Esophagus (tissue), 2 donors: ENCODE measurements around the gene M1AP. TPM values are rescaled to one million over a fixed set of nuclear protein-coding genes. Genes with fewer than 3 reads are reported as not detected.
"Not testable (repeated sequence)": the region's sequence is repeated elsewhere in the genome, so short reads cannot be mapped to it uniquely, and the experiment has no call there.

ENCODE experiments used
- H3K27ac ChIP-seq, 2 donors: one replicate each; pipeline ENCODE4 v1.5.1; 2013; ENCODE audit warnings: low read depth in 2 of 2, mild to moderate bottlenecking in 2 of 2, inconsistent platforms in 1 of 2, low read length in 1 of 2, moderate library complexity in 1 of 2
- H3K27me3 ChIP-seq, 2 donors: one replicate each; pipeline ENCODE4 v1.6.1; 2013; ENCODE audit warnings: low read length in 2 of 2, control low read depth in 1 of 2, mild to moderate bottlenecking in 1 of 2; ENCODE audit not compliant: insufficient read depth in 2 of 2, control insufficient read depth in 1 of 2
- H3K36me3 ChIP-seq, 2 donors: one replicate each; pipeline ENCODE4 v1.6.1; 2013; ENCODE audit warnings: low read length in 1 of 2; ENCODE audit not compliant: control insufficient read depth in 2 of 2, insufficient read depth in 2 of 2
- H3K4me1 ChIP-seq, 2 donors: one replicate each; pipeline ENCODE4 v1.6.1; 2013; ENCODE audit warnings: low read length in 1 of 2; ENCODE audit not compliant: control insufficient read depth in 2 of 2, insufficient read depth in 2 of 2
- H3K4me3 ChIP-seq, 2 donors: one replicate each; pipeline ENCODE4 v1.5.1; 2013; ENCODE audit warnings: low read length in 2 of 2, mild to moderate bottlenecking in 2 of 2, low read depth in 1 of 2, moderate library complexity in 1 of 2
- H3K9me3 ChIP-seq, 2 donors: one replicate each; pipeline ENCODE4 v1.6.1; 2013; ENCODE audit warnings: mild to moderate bottlenecking in 2 of 2, low read depth in 1 of 2, low read length in 1 of 2, moderate library complexity in 1 of 2; ENCODE audit not compliant: control insufficient read depth in 2 of 2, insufficient read depth in 1 of 2
- WGBS, 2 donors: extraction: QIAGEN DNeasy Blood & Tissue Kit; methylation state at CpG; one replicate each; pipeline ENCODE4 v1.1.7; 2013; 5-methylcytosine and 5-hydroxymethylcytosine counted together
- polyA plus RNA-seq, 2 donors: library from polyadenylated mRNA; stranded (reverse); fragments of 200-250 nt; gene quantifications; one replicate each; pipeline ENCODE4 v1.2.3, GENCODE V29; 2013
- donor health status: healthy with polysubstance abuse.
- donor health status: Bipolar disorder and iron deficiency.

Gene M1AP
- polyA plus RNA-seq, 2 donors: 0.04 to 0.10 TPM

DNA sequence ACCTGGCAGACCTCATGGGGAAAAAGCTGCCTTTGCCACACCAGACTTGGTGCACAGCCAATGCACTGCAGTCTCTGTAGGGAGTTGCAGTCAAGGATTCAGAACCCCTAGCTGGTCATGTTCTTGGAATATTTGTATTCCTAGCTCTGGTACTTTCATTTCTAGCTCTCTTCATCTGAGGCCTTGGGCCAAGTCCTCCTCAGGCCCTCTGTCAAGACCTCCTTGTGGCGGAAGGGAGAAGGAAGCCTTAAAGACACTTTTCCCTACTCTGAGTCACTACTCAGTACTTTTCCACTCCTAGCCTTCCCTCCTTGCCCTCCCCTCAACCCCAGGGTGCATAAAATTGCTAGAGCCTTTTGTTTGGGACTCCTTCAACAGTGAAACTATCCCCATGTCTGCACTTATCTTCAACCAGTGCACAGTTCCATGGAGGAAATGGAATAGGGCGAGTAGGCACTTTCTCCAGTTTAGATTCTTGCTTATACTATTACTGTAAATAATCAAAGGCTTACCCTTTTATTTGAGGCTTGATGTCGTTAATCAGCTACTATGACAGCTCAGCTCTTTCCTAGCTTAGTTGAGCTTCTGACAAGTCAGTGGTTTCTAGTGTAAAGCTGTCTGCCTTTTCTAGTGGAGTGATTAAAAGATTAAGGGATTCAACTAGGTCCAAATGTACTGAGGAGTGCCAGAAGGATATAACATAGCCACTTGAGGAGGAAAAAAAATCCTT lies 15.8 kb downstream of the M1AP start:
- Histone ChIP-seq H3K27ac (no peak overlapping the region), H3K27me3 (no peaks in the 10 kb centered on the region)

GRCh38 chr2:74630454-74630853 lies 17.7 kb downstream of the M1AP start:
- H3K36me3 ChIP-seq, H3K27ac ChIP-seq, H3K4me3 ChIP-seq, H3K4me1 ChIP-seq, H3K27me3 ChIP-seq, H3K9me3 ChIP-seq: not testable (repeated sequence)
- 96 to 98% methylated on average over 3 of the region's 3 CpGs for WGBS, 2 donors

More for the DNA sequence above, 15.8 kb downstream of the M1AP start:
- Histone ChIP-seq H3K9me3 (no peaks in the 10 kb centered on the region), H3K4me1 (peaks cover 0 to 3% of the 10 kb centered on the region in 2 donors), H3K4me3 (no peak overlapping the region), H3K36me3 (no peaks in the 10 kb centered on the region)
- 40 to 63% methylated on average over 3 of the region's 3 CpGs for WGBS, 2 donors

GRCh38 chr2:74628538-74629105 lies 19.5 kb downstream of the M1AP start:
- Histone ChIP-seq H3K27ac (no peak overlapping the region), H3K4me1 (peaks cover 0 to 3% of the 10 kb centered on the region in 2 donors), H3K4me3 (no peak overlapping the region), H3K36me3 (no peaks in the 10 kb centered on the region), H3K9me3 (no peaks in the 10 kb centered on the region), H3K27me3 (no peaks in the 10 kb centered on the region)
- 73 to 78% methylated on average over 3 of the region's 3 CpGs for WGBS, 2 donors

GRCh38 chr2:74625658-74626425 lies 22.3 kb downstream of the M1AP start:
- Histone ChIP-seq H3K27me3 (no peaks in the 10 kb centered on the region), H3K4me1 (no peaks in the 10 kb centered on the region), H3K4me3 (no peak overlapping the region), H3K27ac (no peak overlapping the region), H3K36me3 (no peaks in the 10 kb centered on the region), H3K9me3 (no peaks in the 10 kb centered on the region)
- WGBS, 2 donors: 83 to 86% methylated on average over 5 of the region's 5 CpGs

DNA sequence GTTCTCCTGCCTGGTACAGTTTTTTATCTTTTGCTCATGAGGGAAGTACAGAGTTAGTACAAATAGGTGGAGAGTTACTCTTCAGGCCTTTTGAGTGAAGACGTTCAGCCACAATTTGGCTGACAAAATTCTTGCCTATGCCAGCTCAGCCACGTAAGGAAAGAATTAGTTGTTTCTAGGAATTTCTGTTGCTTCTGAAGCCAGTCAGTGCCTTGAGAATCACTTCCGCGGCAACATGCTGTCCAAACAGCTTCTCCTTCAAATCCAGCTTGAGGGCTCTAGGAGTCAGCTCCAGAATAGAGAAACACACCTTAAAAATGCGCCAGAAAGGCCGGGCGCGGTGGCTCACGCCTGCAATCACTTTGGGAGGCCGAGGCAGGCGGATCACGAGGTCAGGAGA lies 27.5 kb downstream of the M1AP start:
- no peaks in the 10 kb centered on the region for H3K36me3 ChIP-seq
- no peak overlapping the region for H3K4me3 ChIP-seq
- 87 to 91% methylated on average over 12 of the region's 12 CpGs for WGBS, 2 donors
- H3K4me1 ChIP-seq: no peaks in the 10 kb centered on the region
- no peak overlapping the region for H3K27ac ChIP-seq
- no peaks in the 10 kb centered on the region for H3K9me3 ChIP-seq
- H3K27me3 ChIP-seq: no peaks in the 10 kb centered on the region

DNA sequence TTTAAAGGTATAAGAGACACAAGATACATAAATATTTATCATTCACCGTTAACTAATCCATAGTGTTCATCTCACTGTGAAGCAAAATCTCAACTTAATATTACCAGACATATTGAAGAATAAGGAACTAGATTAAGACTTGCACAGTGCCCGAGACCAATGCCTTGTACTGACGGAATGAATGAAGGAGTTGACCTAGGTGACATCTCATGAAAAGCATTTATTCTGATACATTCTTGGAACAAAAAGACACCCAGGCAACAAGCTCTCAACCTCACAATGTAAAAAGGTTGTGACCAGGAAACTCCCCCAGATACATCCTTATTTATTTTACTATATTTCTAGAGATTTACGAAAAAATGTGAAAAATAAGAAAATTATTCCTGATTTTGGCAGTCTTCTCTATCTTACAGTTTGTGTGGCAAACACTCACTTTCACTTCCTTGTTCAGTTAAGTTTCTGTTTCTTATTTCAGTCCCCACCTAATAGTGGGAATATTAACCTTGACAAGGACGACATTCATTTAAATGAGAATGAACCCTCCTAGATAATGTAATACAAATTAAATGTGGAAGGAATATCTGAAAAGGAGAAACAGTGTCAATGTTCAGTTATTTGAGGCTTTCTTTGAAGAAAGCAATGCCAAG lies 28.4 kb downstream of the M1AP start:
- no peaks in the 10 kb centered on the region for H3K36me3 ChIP-seq
- H3K27ac ChIP-seq: no peak overlapping the region
- 72 to 79% methylated on average over 5 of the region's 5 CpGs for WGBS, 2 donors
- H3K4me3 ChIP-seq: no peak overlapping the region
- no peaks in the 10 kb centered on the region for H3K27me3 ChIP-seq
- H3K4me1 ChIP-seq: no peaks in the 10 kb centered on the region
- H3K9me3 ChIP-seq: no peaks in the 10 kb centered on the region

- Histone ChIP-seq H3K9me3 (no peaks in the 10 kb centered on the region), H3K4me1 (no peaks in the 10 kb centered on the region), H3K27me3 (peaks cover 0 to 7% of the 10 kb centered on the region in 2 donors), H3K36me3 (no peaks in the 10 kb centered on the region), H3K4me3 (no peak overlapping the region), H3K27ac (no peak overlapping the region)
- WGBS, 2 donors: 73 to 81% methylated on average over 6 of the region's 6 CpGs
These were observed 29.6 kb downstream of the M1AP start for GRCh38 chr2:74618410-74619083.

- peaks cover 0 to 7% of the 10 kb centered on the region in 2 donors for H3K27me3 ChIP-seq
- 82 to 87% methylated on average over 3 of the region's 3 CpGs for WGBS, 2 donors
These were observed 31.0 kb downstream of the M1AP start for GRCh38 chr2:74617122-74617521.

DNA sequence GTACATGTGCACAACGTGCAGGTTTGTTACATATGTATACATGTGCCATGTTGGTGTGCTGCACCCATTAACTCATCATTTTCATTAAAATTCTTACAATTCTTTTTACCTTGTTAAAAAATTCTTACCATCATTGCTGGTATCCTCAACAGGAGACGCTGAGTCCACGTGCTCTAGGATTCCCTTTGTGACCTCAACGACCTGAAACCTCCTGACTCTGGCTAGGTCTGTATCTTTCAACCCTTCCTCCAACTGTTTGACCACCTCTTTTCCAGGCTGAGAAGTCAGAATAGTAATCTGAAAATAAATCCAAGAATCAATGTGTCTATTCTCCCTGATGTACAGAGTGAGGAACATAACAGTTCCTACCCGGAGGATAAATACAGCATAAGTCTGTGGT lies 41.2 kb downstream of the M1AP start:
- Histone ChIP-seq H3K27me3 (no peaks in the 10 kb centered on the region), H3K4me1 (no peaks in the 10 kb centered on the region), H3K4me3 (no peak overlapping the region), H3K27ac (no peak overlapping the region), H3K36me3 (no peaks in the 10 kb centered on the region), H3K9me3 (no peaks in the 10 kb centered on the region)
- WGBS, 2 donors: 61 to 65% methylated on average over 5 of the region's 5 CpGs

More at GRCh38 chr2:74617122-74617521, 31.0 kb downstream of the M1AP start:
- Histone ChIP-seq H3K27ac (no peak overlapping the region), H3K4me1 (no peaks in the 10 kb centered on the region), H3K36me3 (no peaks in the 10 kb centered on the region), H3K4me3 (no peak overlapping the region), H3K9me3 (no peaks in the 10 kb centered on the region)
